ENCODE data around the gene IDH3A. TPM values are rescaled to one million over a fixed set of nuclear protein-coding genes. Genes with fewer than 3 reads are reported as not detected.

Gene IDH3A
- total RNA-seq, 1 experiment from 2014 or later: 67.3 TPM

GRCh38 chr15:78107471-78107870, 41.7 kb upstream of the IDH3A start:
- Mint-ChIP-seq H3K36me3 (ENCODE audit: insufficient read depth, unreplicated experiment) (no peaks in the 10 kb centered on the region), H3K27ac (ENCODE audit: unreplicated experiment) (no peak overlapping the region), H3K9me3 (ENCODE audit: unreplicated experiment) (no peaks in the 10 kb centered on the region), H3K4me3 (ENCODE audit: unreplicated experiment) (no peak overlapping the region), H3K4me1 (ENCODE audit: low read depth, unreplicated experiment) (peaks cover 14% of the 10 kb centered on the region), H3K27me3 (ENCODE audit: insufficient read depth, unreplicated experiment) (no peaks in the 10 kb centered on the region)
- no peaks in the 10 kb centered on the region for H3K9me3 ChIP-seq
- ChIA-PET POLR2A (no interaction called here), CTCF (interaction anchor here (1.2 to 2.3 kb wide), 5 partner anchors 10 to 148 kb away, joined by 5 to 33 read pairs (median 8); no protein-coding TSS in a partner anchor)
- no peaks in the 10 kb centered on the region for H3K27me3 ChIP-seq (replicated peaks; ENCODE audit: control insufficient read depth, insufficient read depth, low read length)
- H3K36me3 ChIP-seq (ENCODE audit: control insufficient read depth, insufficient read depth, low read length): no peaks in the 10 kb centered on the region
- TF ChIP-seq CTCF (IDR thresholded peaks at IDR 0.05; ENCODE audit: insufficient read depth in 1 of 2, low read depth in 1 of 2, low read length in 1 of 2, severe bottlenecking in 1 of 2, unreplicated experiment in 1 of 2): no peak
- no TSS peak for BruUV-seq (replicated peaks)
- intact Hi-C loops (cut with micrococcal nuclease; ENCODE audit: unreplicated experiment): no loop called here
- H3K4me3 ChIP-seq (ENCODE audit: low read depth, low read length): no peak overlapping the region
- no peak for DNase-seq
- H3K4me1 ChIP-seq: no peaks in the 10 kb centered on the region

- Histone ChIP-seq H3K4me1 (no peaks in the 10 kb centered on the region), H3K36me3 (ENCODE audit: control insufficient read depth, insufficient read depth, low read length) (no peaks in the 10 kb centered on the region), H3K27me3 (replicated peaks; ENCODE audit: control insufficient read depth, insufficient read depth, low read length) (no peaks in the 10 kb centered on the region), H3K4me3 (ENCODE audit: low read depth, low read length) (no peak overlapping the region), H3K9me3 (no peaks in the 10 kb centered on the region)
- peak; percentile 89 to 91 for TF ChIP-seq CTCF (IDR thresholded peaks at IDR 0.05; ENCODE audit: insufficient read depth in 1 of 2, low read depth in 1 of 2, low read length in 1 of 2, severe bottlenecking in 1 of 2, unreplicated experiment in 1 of 2)
- ChIA-PET POLR2A (interaction anchor here (0.5 kb wide), 1 partner anchor 256 kb away, joined by 3 read pairs; no protein-coding TSS in a partner anchor), CTCF (interaction anchor here (0.5 to 2.9 kb wide), 23 partner anchors 9 to 206 kb away, joined by 3 to 33 read pairs (median 5); partner anchors contain the start of genes IDH3A, SKIC8 and TBC1D2B)
- Mint-ChIP-seq H3K27ac (ENCODE audit: unreplicated experiment) (no peak overlapping the region), H3K36me3 (ENCODE audit: insufficient read depth, unreplicated experiment) (no peaks in the 10 kb centered on the region), H3K4me3 (ENCODE audit: unreplicated experiment) (no peak overlapping the region), H3K9me3 (ENCODE audit: unreplicated experiment) (no peaks in the 10 kb centered on the region), H3K27me3 (ENCODE audit: insufficient read depth, unreplicated experiment) (no peaks in the 10 kb centered on the region), H3K4me1 (ENCODE audit: low read depth, unreplicated experiment) (peaks cover 14% of the 10 kb centered on the region)
- peak; percentile 87 to 89 for DNase-seq
- intact Hi-C loops (cut with micrococcal nuclease; ENCODE audit: unreplicated experiment): loop anchor here (1.0 kb wide), 4 partner anchors 31 to 149 kb away; partner anchors contain the start of gene TBC1D2B
- BruUV-seq (replicated peaks): no TSS peak
Observed at GRCh38 chr15:78108300-78109084, 40.7 kb upstream of the IDH3A start.

- H3K27me3 ChIP-seq (replicated peaks; ENCODE audit: control insufficient read depth, insufficient read depth, low read length): no peaks in the 10 kb centered on the region
- H3K27me3 Mint-ChIP-seq (ENCODE audit: insufficient read depth, unreplicated experiment): no peaks in the 10 kb centered on the region
- no peak for DNase-seq
- ChIA-PET CTCF (interaction anchor here (1.3 to 2.9 kb wide), 8 partner anchors 10 to 150 kb away, joined by 5 to 33 read pairs (median 10); no protein-coding TSS in a partner anchor), POLR2A (interaction anchor here (0.5 kb wide), 1 partner anchor 257 kb away, joined by 3 read pairs; no protein-coding TSS in a partner anchor)
- no peaks in the 10 kb centered on the region for H3K36me3 ChIP-seq (ENCODE audit: control insufficient read depth, insufficient read depth, low read length)
- peaks cover 13% of the 10 kb centered on the region for H3K4me1 Mint-ChIP-seq (ENCODE audit: low read depth, unreplicated experiment)
- intact Hi-C loops (cut with micrococcal nuclease; ENCODE audit: unreplicated experiment): no loop called here
- no peaks in the 10 kb centered on the region for H3K4me1 ChIP-seq
- no peaks in the 10 kb centered on the region for H3K36me3 Mint-ChIP-seq (ENCODE audit: insufficient read depth, unreplicated experiment)
- no TSS peak for BruUV-seq (replicated peaks)
- H3K4me3 Mint-ChIP-seq (ENCODE audit: unreplicated experiment): no peak overlapping the region
- H3K9me3 Mint-ChIP-seq (ENCODE audit: unreplicated experiment): no peaks in the 10 kb centered on the region
- no peak overlapping the region for H3K4me3 ChIP-seq (ENCODE audit: low read depth, low read length)
- no peaks in the 10 kb centered on the region for H3K9me3 ChIP-seq
- H3K27ac Mint-ChIP-seq (ENCODE audit: unreplicated experiment): no peak overlapping the region
- no peak for TF ChIP-seq CTCF (IDR thresholded peaks at IDR 0.05; ENCODE audit: insufficient read depth in 1 of 2, low read depth in 1 of 2, low read length in 1 of 2, severe bottlenecking in 1 of 2, unreplicated experiment in 1 of 2)
Observed at GRCh38 chr15:78109156-78109555, 40.0 kb upstream of the IDH3A start.
